Esophagus squamous epithelium (tissue), 4 donors: Measurements from ENCODE around the gene C1orf198.

Experiments used
- POLR2A ChIP-seq, 4 donors: fragments of 450-650 bp; IDR thresholded peaks; one replicate each; pipeline ENCODE4 v1.6.1; 2017; ENCODE audit warnings: antibody characterized with exemption in 4 of 4, mild to moderate bottlenecking in 4 of 4, moderate library complexity in 3 of 4
- TF ChIP-seq, protein P1 (sequence below), 6 experiments: fragments of 450-650 bp in 4 of 6; fragments of 200-600 bp in 2 of 6; sonication (generic) in 2 of 6; IDR thresholded peaks; one replicate each; pipeline ENCODE4 v1.5.1; 2016 to 2019; ENCODE audit warnings: antibody characterized with exemption in 6 of 6, mild to moderate bottlenecking in 4 of 6, moderate library complexity in 4 of 6

DNA sequence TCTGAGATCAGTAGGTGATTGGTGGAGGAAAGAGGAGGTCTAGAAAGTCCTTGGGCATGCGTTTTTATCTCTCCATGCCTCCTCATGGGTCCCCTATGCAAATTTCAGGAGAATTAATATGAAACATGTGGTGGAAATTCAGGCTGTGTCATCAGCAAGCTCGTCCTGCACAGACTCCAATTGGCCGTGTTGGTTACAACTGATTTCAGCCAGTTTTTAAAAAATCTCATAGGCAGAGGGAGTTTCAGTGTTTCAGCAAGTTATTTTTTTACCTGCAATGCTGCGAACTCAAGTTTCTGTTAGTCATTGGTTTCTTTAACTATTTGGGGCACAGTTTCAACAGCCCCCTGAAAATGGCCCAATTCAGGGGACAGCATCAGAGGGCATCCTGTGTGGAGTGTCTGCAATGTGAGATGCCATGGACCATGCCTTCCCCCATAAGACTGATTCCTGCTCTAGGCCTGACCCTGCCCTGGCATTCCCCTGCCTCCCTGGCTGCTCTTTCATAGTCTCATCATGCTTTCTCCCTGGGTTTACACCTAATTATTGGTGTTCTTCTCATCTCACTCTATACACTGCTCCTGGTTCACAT is 59.9 kb downstream of the C1orf198 start:
- TF ChIP-seq, protein P1, sequence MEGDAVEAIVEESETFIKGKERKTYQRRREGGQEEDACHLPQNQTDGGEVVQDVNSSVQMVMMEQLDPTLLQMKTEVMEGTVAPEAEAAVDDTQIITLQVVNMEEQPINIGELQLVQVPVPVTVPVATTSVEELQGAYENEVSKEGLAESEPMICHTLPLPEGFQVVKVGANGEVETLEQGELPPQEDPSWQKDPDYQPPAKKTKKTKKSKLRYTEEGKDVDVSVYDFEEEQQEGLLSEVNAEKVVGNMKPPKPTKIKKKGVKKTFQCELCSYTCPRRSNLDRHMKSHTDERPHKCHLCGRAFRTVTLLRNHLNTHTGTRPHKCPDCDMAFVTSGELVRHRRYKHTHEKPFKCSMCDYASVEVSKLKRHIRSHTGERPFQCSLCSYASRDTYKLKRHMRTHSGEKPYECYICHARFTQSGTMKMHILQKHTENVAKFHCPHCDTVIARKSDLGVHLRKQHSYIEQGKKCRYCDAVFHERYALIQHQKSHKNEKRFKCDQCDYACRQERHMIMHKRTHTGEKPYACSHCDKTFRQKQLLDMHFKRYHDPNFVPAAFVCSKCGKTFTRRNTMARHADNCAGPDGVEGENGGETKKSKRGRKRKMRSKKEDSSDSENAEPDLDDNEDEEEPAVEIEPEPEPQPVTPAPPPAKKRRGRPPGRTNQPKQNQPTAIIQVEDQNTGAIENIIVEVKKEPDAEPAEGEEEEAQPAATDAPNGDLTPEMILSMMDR (IDR thresholded peaks at IDR 0.05) = no peak
- TF ChIP-seq POLR2A (IDR thresholded peaks at IDR 0.05) = no peak
